ENCODE measurements around the gene TPM4. TPM values are rescaled to one million over a fixed set of nuclear protein-coding genes. Genes with fewer than 3 reads are reported as not detected.
A peak's percentile ranks its signal among the peaks of the same experiment; 100 is the strongest.

TPM4 gene
- total and polyA plus RNA-seq, 7 donors, result 24.3 to 57.3 (median 40.8) TPM

DNA sequence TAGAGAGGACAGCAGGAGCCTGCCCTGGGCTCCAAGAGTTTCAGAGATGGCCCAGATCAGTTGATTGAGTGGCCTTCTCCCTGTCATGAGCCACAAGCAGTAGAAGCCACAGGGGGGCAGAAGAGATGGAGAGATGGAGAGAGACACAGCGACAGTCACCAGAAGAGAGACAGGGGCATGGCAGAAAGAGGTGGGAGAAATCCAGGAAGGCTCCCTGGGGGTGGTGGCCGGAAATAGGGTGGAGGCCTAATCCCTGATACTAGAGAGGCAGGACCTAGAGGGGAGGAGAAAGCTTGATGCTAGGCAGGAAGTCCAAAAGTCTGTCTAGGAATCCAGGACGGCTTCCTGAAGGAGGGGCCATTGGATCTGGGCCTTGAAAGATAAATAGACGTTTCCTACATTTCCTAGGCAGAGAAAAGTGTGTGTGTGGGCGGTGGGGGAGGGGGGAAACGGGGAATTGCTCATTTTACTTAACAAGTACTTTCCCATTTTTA lies 9.6 kb upstream of the TPM4 start:
- intact Hi-C loops (cut with DNase I), result no loop called here
- Histone ChIP-seq H3K27me3 (ENCODE audit: insufficient read depth in 3 of 3, low read length in 2 of 3) (peaks cover 0 to 9% (median 4%) of the 10 kb centered on the region in 3 donors), H3K27ac (no peak overlapping the region), H3K9me3 (no peaks in the 10 kb centered on the region), H3K4me3 (no peak overlapping the region), H3K4me1 (no peaks in the 10 kb centered on the region), H3K36me3 (ENCODE audit: insufficient read depth in 1 of 2, low read depth in 1 of 2) (no peaks in the 10 kb centered on the region)
- peak; percentile 19 for TF ChIP-seq CTCF (IDR thresholded peaks at IDR 0.05)
- peak in 1 of 4 donors; percentile 44 for ATAC-seq
- no peak for DNase-seq
- 40 to 45% (median 44%) methylated on average over 6 of the region's 6 CpGs for WGBS, 3 donors

GRCh38 chr19:16067205-16067938 lies 8.9 kb upstream of the TPM4 start:
- peak in 1 of 4 donors; percentile 52 for ATAC-seq
- Histone ChIP-seq H3K36me3 (ENCODE audit: insufficient read depth in 1 of 2, low read depth in 1 of 2) (no peaks in the 10 kb centered on the region), H3K4me1 (no peaks in the 10 kb centered on the region), H3K27ac (no peak overlapping the region), H3K9me3 (no peaks in the 10 kb centered on the region), H3K4me3 (peak overlapping the region; percentile 41), H3K27me3 (ENCODE audit: insufficient read depth in 3 of 3, low read length in 2 of 3) (peaks cover 0 to 9% (median 4%) of the 10 kb centered on the region in 3 donors)
- intact Hi-C loops (cut with DNase I), result no loop called here
- DNase-seq, result peak; percentile 40 to 60
- 63 to 65% (median 64%) methylated on average over 39 to 40 of the region's 40 CpGs for WGBS, 3 donors
- no peak for TF ChIP-seq CTCF (IDR thresholded peaks at IDR 0.05)

DNA sequence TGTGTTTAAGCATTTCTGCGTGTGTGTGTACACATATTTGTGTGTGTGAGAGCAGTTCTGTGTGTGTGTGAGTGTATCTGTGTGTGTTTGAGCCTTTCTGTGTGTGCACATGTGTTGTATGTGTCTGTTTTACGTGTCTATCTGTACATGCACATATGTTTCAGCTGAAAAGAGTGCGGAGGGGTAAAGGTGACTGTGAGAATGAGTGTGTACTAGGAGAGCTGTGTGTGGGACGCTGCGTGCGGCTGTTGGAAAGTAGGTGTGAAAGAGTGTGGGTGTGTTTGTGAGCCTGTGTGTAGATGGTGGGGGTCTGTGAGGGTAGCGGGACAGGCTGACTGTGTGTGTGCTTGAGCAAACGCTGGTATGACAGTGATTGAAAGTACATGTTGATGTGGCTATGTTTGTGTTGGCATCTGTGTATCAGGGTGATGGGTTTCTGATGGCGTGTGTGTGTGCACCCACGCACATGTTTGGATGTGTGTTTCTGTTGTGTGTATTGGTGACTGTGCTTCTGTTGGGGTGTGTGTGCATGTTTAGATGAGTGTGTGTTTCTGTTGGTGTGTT lies 7.5 kb upstream of the TPM4 start:
- Histone ChIP-seq H3K4me3 (peak overlapping the region; percentile 41), H3K27me3 (ENCODE audit: insufficient read depth in 3 of 3, low read length in 2 of 3) (peaks cover 0 to 9% (median 6%) of the 10 kb centered on the region in 3 donors), H3K9me3 (no peaks in the 10 kb centered on the region), H3K27ac (no peak overlapping the region), H3K36me3 (ENCODE audit: insufficient read depth in 1 of 2, low read depth in 1 of 2) (no peaks in the 10 kb centered on the region), H3K4me1 (no peaks in the 10 kb centered on the region)
- intact Hi-C loops (cut with DNase I), result no loop called here
- DNase-seq (no peak), ATAC-seq (no peak)
- no peak for TF ChIP-seq CTCF (IDR thresholded peaks at IDR 0.05)
- WGBS, 3 donors, result 82 to 92% (median 90%) methylated on average over 10 of the region's 10 CpGs

DNA sequence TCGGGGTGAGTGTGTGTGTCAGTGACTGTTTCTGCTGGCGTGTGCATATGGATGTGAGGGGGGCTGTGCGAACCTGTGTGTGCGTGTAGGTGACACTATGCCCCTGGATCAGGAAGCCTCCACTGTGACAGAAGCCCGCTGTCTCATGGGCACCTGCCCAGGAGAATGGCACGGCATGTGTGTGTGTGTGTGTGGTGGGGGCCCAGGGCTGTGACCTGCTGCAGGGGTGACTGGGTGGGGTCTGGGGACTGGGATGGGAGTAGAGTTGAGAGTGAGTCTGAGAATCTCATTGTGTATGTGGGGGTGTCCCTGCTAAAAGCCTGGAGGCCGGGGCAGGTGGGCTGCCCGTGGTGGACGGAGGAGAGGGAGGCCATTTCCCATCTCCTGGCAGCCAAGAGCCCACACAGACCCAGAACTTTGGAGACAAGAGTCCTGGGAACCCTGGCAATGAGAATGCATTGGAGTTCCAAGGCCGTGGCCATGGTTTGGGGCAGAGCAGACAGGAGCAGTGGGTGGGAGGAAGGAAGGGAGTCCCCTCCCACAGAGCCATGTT lies 6.4 kb upstream of the TPM4 start:
- no peak for ATAC-seq
- H3K27ac ChIP-seq, result peak overlapping the region; percentile 55
- H3K36me3 ChIP-seq (ENCODE audit: insufficient read depth in 1 of 2, low read depth in 1 of 2), result no peaks in the 10 kb centered on the region
- DNase-seq, result no peak
- no peak for TF ChIP-seq CTCF (IDR thresholded peaks at IDR 0.05)
- H3K9me3 ChIP-seq, result no peaks in the 10 kb centered on the region
- WGBS, 3 donors, result 73 to 86% (median 83%) methylated on average over 10 of the region's 10 CpGs
- peak overlapping the region; percentile 18 for H3K4me3 ChIP-seq
- intact Hi-C loops (cut with DNase I), result no loop called here
- no peaks in the 10 kb centered on the region for H3K4me1 ChIP-seq
- H3K27me3 ChIP-seq (ENCODE audit: insufficient read depth in 3 of 3, low read length in 2 of 3), result peaks cover 0 to 5% (median 4%) of the 10 kb centered on the region in 3 donors
